Coronary artery (tissue), 2 donors: Measurements from ENCODE around the gene PGS1.

ENCODE experiments used
- DNase-seq: peaks from one replicate; pipeline ENCODE4 v3.0.0-alpha.2; 2017; ENCODE audit warnings: low spot score
- H3K27ac ChIP-seq, 2 donors: fragments of 200-600 bp; sonication (generic); one replicate each; pipeline ENCODE4 v1.5.1; 2016 to 2019
- H3K4me3 ChIP-seq: fragments of 200-600 bp; sonication (generic); 2 replicates; pipeline ENCODE4 v1.5.1; 2016; ENCODE audit warnings: mild to moderate bottlenecking, moderate library complexity
- CTCF ChIP-seq: fragments of 200-600 bp; sonication (generic); IDR thresholded peaks from one replicate; pipeline ENCODE4 v1.5.1; 2019; ENCODE audit warnings: antibody characterized with exemption

PGS1 gene

GRCh38 chr17:78390241-78391050 lies 12.0 kb downstream of the PGS1 start:
- no peak for TF ChIP-seq CTCF
- Histone ChIP-seq H3K4me3 (no peak overlapping the region), H3K27ac (peak overlapping the region in 1 of 2 donors; percentile 31)
- no peak for DNase-seq

GRCh38 chr17:78391051-78391431 lies 12.6 kb downstream of the PGS1 start:
- no peak for TF ChIP-seq CTCF

GRCh38 chr17:78391843-78392242 lies 13.4 kb downstream of the PGS1 start:
- no peak for DNase-seq
- H3K4me3 ChIP-seq: no peak overlapping the region
- no peak overlapping the region for H3K27ac ChIP-seq
- no peak for TF ChIP-seq CTCF

More at GRCh38 chr17:78391051-78391431, 12.6 kb downstream of the PGS1 start:
- Histone ChIP-seq H3K4me3 (no peak overlapping the region), H3K27ac (no peak overlapping the region)
- DNase-seq: no peak

- H3K4me3 ChIP-seq: no peak overlapping the region
- TF ChIP-seq CTCF: no peak
- H3K27ac ChIP-seq: no peak overlapping the region
- no peak for DNase-seq
These were observed 13.8 kb downstream of the PGS1 start for GRCh38 chr17:78392295-78392694.

GRCh38 chr17:78393575-78393974 lies 15.1 kb downstream of the PGS1 start:
- H3K27ac ChIP-seq: no peak overlapping the region
- no peak overlapping the region for H3K4me3 ChIP-seq

GRCh38 chr17:78394209-78394608 lies 15.8 kb downstream of the PGS1 start:
- H3K4me3 ChIP-seq: no peak overlapping the region
- no peak overlapping the region for H3K27ac ChIP-seq
- TF ChIP-seq CTCF: no peak
- no peak for DNase-seq

More at GRCh38 chr17:78393575-78393974, 15.1 kb downstream of the PGS1 start:
- no peak for DNase-seq
- TF ChIP-seq CTCF: no peak

- no peak for DNase-seq
- no peak for TF ChIP-seq CTCF
- Histone ChIP-seq H3K4me3 (no peak overlapping the region), H3K27ac (no peak overlapping the region)
These were observed 16.7 kb downstream of the PGS1 start for GRCh38 chr17:78395155-78395554.
